T-helper 9 cell (primary cell): Measurements from ENCODE around the gene RPL6.

ENCODE experiments used
- DNase-seq: peaks from one replicate; pipeline ENCODE4 v3.0.0-alpha.2; 2020

Gene RPL6

GRCh38 chr12:112375105-112375504 lies 34.3 kb downstream of the RPL6 start:
- no peak for DNase-seq

DNA sequence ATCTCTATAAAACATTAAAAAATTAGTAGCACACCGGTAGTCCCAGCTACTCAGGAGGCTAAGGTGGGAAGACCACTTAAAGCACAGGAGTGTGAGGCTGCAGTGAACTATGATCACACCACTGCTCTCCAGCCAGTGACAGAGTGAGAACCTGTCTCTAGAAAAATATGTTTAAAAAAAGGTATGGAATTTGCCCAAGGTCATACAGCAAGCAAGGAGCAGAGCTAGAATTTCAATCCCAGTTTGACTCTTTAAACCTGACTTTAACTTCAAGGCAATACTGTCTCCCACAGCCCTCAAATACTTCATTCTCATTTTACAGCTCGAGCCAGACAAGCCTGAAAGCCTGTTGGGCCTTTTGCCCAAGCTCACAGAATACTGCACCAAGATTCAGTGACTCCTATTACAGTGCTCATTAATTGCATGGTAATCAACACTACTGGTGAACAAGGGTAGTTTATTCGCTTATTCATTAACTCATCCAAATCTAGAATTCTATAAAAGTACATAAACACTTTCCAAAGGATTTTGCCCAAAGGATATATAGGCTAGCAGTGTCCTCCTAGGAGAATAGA lies 35.2 kb downstream of the RPL6 start:
- DNase-seq, result no peak

DNA sequence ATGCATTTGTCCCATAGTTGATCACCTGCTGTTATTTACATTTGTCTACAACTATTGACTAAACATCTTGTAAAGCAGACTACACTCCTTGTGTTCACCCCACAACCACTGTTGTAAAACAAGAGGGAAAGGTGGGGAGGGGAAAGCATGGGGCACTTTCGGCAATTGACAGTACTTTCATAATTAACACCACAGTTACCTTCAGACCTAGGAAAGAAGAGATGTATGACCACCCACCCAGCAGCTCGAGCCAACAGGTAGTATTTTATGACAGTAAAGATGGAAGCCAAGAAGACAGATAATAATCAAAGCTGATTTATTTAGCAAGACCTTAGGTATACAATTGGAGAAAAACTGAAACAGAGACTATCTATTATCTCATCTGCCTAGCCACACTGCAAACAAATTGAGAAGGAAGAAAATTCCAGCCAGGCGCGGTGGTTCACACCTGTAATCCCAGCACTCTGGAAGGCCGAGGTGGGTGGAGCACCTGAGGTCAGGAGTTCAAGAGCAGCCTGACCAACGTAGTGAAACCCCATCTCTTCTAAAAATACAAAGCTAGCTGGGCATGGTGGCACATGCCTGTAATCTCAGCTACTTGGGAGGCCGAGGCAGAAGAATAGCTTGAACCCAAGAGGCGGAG lies 38.4 kb downstream of the RPL6 start:
- DNase-seq, result no peak

DNA sequence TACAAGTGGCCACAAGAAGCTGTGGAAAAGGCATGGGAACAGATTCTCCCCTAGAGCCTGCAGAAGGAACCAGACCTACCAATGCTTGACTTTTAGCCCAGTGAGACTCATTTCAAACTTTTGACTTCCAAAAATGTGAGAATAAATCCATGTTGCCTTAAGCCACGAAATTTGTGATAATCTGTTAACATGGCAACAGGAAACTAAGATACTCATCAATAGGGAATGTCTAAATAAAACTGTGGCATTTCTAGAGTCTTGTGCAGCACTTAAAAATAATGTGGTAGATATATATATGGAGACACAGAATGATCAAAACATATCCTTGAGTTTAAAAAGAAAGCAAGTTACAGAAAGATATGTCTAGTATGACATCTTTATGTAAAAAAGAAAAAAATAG lies 39.2 kb downstream of the RPL6 start:
- no peak for DNase-seq

GRCh38 chr12:112368856-112369255 lies 40.5 kb downstream of the RPL6 start:
- DNase-seq, result no peak

GRCh38 chr12:112367965-112368364 lies 41.4 kb downstream of the RPL6 start:
- no peak for DNase-seq

GRCh38 chr12:112362310-112362709 lies 47.1 kb downstream of the RPL6 start:
- DNase-seq, result no peak

GRCh38 chr12:112361271-112361670 lies 48.1 kb downstream of the RPL6 start:
- DNase-seq, result no peak

DNA sequence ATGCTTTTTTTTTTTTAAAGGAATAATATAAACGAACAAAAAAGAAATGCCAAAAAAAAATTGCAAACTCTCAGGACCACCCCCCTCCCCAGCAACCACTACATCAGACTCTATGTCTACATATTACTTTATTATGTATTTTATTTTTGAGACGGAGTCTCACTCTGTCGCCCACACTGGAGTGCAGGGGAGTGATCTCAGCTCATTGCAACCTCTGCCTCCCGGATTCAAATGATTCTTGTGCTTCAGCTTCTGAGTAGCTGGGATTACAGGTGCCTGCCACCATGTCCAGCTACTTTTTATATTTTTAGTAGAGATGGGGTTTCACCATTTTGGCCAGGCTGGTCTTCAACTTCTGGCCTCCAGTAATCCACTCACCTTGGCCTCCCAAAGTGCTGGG lies 50.1 kb downstream of the RPL6 start:
- no peak for DNase-seq

GRCh38 chr12:112357214-112357613 lies 52.2 kb downstream of the RPL6 start:
- DNase-seq, result no peak
